GM21447 (cell line): ENCODE data around the gene ABR.
"Not testable (repeated sequence)": the region's sequence is repeated elsewhere in the genome, so short reads cannot be mapped to it uniquely, and the experiment has no call there.

Source experiments
- ATAC-seq: cut with Tn5 transposase; IDR thresholded peaks from one replicate; pipeline ENCODE4 v1.9.1; 2021; ENCODE audit not compliant: unreplicated experiment

The ABR gene

GRCh38 chr17:1122533-1123392 is 57.0 kb downstream of the ABR start:
- ATAC-seq = no peak

DNA sequence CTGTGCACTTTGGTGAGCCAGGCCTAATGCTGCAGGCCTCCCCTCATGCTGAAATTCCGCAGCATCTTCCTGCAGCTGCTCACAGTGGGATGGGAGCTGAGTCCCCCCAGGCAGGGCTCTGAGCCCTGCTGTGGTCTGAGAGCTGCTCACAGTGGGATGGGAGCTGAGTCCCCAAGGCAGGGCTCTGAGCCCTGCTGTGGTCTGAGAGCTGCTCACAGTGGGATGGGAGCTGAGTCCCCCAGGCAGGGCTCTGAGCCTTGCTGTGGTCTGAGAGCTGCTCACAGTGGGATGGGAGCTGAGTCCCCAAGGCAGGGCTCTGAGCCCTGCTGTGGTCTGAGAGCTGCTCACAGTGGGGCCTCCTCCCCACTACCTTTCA is 58.4 kb downstream of the ABR start:
- not testable (repeated sequence) for ATAC-seq

GRCh38 chr17:1120596-1121441 is 59.0 kb downstream of the ABR start:
- no peak for ATAC-seq

GRCh38 chr17:1119924-1120323 is 59.9 kb downstream of the ABR start:
- ATAC-seq = no peak

DNA sequence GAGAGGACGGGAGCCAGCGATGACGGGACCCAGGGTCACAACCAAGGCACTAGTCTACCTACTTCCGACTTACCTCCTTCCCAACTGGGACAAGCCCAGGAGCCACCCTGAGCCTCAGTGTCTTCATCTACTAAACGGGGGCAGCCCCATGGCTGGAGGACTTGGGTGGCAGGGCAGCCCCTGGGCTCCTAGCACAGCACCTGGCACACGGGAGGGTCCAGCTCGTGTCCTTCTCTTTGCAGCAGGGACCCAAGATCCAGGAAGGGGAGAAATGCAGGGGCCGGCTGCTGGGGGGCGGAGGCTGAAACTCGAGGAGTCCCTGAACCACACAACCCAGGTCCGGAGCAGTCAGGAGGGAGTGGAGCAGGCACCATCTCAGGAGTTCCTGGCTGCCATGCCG is 63.2 kb downstream of the ABR start:
- no peak for ATAC-seq

DNA sequence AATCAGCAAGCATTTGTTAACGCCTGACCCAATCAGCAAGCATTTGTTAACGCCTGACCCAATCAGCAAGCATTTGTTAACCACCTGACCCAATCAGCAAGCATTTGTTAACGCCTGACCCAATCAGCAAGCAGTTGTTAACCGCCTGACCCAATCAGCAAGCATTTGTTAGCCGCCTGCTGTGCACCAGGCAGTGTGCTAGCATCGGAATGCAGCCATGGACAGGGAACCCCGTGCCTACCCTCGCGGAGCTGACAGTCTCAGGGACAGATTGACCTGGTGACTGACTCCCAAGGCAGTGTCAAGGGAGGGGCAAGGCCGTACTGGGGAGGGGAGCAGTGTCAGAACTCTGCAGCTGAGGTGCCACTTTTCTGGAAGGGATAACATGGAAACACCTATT is 66.9 kb downstream of the ABR start:
- ATAC-seq = no peak

DNA sequence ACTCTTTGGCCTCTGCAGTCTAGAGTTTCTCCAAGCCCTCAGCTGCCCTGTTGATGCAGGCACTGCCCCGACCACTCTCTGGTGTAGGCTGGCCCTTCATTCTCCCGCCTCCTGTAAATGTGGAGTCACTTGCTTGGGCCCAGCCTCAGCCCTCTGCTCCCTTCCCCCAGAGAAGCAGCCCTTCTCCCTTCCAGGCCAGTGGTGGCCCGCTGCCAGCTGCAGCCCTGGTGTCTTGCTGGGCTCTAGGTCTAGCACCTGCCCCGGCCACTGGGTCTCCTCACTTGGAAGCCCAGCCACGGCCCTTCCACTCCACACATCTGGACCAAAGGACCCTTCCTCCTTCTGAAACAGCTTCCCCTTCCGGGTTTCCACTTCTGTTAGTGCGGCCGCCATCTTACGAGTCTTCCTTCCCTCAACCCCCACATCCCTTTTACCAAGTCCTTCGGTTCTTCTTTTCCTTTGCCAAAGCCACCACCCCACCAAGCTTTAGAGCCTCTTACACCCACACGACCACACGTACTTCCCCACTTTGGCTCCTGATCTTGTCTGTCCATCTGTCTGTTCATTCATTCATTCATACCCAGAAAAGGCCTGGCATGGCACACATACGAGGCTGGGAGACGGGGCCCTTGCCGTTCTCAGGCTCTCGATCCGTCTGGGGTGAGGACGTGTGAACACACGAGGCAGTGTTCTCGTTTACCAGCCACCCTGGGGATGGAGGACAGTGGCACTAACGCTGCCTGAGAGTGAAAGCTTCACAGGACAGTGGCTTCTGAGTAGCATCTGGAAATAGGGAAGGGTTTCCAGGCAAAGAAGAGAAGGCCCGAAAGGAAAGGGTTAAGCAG is 68.0 kb downstream of the ABR start:
- no peak for ATAC-seq

GRCh38 chr17:1110862-1111598 is 68.8 kb downstream of the ABR start:
- ATAC-seq = no peak

GRCh38 chr17:1110541-1110861 is 69.3 kb downstream of the ABR start:
- ATAC-seq = no peak

DNA sequence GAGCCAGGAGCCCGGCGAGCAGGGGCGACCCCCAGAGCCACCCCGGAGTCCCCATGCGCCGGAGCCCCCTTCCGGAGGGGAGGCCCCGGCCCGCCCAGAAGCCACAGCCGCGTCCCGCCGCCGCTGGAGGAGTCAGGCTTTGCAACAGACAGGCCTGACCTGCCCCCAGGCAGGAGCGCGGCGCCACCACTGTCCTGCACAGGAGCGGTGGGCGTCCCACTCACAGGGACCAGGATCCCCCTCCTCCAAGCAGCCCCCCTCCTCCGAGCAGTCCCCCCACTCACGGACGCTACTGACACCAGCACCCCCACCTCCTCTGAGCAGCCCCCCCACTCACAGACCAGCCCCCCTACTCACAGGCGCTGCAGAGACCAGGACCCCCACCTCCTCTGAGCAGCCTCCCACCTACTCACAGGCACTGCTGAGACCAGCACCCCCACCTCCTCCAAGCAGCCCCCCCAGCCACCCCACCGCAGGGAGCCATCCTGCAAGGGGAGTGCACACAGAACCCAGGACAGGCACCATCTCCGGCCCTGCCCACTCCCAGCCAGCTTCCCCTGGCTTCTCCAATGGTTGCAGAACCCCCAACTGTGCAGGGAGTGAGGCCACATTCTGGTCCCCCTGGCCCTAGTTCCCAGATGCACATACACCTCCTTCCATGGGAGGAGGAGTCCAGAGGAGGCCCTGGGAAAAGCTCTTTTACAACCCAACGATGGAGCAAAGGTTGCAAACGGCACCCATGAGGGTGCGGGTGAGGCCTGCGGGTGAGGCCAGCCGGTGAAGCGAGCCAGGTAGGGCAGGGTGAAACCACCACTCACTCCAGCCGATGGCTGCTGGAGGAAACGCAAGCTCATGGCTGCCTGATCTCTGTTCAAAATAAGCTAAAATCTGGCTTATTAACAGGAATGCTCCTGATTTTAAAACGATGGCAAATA is 69.9 kb downstream of the ABR start:
- ATAC-seq = no peak

DNA sequence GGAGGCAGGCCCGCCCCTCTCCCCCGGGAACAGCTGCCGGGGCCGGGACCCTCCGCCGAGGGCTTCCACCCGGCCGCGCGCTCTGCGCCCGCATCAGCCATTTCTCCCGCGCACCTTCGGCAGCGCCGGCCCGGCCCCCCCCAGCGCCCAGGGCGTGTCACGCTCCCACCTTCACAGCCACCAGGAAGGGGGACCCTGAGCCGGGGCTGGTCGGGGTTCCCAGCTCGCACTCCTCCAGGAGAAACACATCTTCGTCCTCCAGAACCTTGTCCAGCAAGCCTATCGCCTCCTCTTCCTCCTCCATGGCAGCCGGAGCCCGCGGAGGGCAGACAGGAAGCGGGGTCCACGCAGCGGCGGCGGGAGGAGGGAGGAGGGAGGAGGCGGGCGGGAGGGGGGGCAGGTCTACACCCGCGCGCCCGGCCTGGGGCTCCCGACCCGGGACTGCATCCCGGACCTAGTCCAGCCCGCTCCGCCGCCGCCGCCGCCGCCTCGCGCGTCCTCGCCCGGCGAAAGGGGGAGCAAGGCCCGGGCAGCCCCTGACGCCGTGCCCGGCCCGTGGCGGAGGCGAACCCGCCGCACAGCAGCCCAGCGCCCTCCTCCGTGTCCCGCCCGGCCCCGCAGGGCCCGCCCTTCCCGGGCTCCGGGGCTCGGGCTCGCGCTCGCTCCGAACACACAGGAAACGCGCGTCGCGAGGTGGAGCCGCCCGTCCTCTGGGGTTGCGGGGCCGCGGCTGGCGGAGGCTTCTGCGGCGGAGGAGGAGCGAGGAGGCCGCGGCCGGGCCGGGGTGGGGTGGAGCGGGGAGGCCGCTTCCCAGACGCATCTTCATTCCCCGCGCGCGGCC is 70.8 kb downstream of the ABR start:
- ATAC-seq = no peak

- ATAC-seq = no peak
These were observed 71.4 kb downstream of the ABR start for GRCh38 chr17:1108478-1108764.

DNA sequence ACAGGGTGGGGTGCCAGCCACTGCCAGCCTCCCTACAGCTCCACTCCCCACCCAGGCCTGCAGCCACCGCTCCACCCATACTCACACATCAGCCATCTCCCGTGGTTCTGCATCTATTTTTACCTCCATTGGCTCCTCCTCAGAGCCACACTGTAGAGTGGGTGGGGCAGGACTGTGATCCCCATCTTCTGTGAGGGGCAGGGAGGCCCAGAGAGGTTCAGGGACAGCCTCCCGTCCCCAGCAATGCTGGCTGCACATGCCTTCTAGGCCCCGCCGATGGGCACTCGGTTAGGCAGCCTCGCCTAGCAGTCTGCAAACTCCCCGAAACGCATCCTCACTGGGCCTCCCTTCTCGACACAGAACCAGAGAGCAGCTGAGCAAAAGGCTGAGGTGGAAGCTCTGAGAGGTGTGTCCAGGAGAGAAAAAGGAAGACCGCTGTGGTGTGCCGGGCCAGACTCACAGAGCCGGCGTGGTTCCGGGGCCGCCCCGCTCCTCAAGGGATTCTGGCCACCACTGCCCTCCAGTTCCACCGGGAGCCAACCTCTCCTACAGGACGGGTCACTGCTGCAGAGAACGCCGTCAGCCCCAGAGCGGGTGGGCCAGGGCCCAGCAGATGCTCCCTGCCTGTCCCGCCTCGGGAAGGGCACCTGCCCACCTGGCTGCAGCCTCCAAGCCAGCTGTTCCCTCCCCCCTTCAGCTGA is 71.9 kb downstream of the ABR start:
- no peak for ATAC-seq

GRCh38 chr17:1107083-1107776 is 72.6 kb downstream of the ABR start:
- no peak for ATAC-seq

DNA sequence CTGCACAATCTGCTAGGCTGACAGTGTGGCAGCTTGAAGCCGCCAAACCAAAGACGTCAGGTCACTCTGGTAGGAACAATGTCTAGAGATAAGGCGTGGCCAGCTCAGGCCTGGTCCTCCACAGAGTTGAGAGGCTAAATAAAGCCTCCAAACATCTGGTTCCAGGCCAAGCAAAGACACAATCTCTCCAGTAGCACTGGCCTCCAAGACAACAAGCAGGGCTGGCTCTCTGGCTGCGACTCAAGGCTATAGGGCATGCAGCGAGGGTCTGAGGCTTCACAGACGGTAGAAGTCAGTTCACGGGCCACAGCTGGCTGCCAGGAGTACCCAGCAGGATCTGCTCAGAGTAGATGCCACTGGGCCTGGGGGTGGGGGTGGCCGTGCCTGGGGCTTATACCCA is 75.6 kb downstream of the ABR start:
- no peak for ATAC-seq

DNA sequence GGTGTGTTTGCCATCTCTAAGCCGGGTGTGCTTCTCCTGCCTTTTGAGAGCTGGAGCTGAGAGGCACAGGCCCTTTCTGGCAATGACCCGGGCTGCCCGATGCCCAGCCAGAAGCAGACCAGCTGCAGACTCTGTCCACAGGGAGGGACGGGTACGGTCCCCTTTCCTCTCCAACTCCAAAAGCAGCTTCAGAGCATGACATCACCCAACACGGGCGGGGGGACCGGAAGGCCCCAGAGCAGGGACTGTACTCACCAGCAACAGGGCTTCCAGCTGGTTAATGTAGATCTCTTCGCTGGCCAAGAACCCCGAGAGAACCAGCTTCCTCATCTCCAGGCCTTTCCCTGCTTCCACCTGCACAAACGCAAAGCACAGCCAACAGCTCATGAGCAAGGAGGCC is 79.4 kb downstream of the ABR start:
- ATAC-seq = no peak

DNA sequence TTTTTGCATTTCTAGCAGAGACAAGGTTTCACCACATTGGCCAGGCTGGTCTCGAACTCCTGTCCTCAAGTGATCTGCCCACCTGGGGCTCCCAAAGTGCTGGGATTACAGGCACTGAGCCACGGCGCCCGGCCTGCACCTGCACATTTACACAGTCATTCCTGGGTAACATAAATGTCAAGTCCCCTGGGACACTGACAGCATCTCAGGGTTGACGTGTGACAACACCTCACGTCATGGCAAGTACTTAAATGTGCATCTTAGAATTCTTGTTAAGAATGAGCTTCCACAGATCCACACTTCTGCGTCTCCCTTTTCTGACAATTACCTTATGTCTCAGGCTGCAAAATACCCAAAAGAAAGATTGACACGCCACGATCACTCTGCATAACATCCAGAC is 80.5 kb downstream of the ABR start:
- ATAC-seq = no peak
